ENCODE data around the gene CDADC1. TPM values are rescaled to one million over a fixed set of nuclear protein-coding genes. Genes with fewer than 3 reads are reported as not detected.

CDADC1 gene
- polyA plus RNA-seq, 1 of the 3 experiments (the other 2 are of a cell fraction), result 3.5 TPM

- TF ChIP-seq, protein P1, sequence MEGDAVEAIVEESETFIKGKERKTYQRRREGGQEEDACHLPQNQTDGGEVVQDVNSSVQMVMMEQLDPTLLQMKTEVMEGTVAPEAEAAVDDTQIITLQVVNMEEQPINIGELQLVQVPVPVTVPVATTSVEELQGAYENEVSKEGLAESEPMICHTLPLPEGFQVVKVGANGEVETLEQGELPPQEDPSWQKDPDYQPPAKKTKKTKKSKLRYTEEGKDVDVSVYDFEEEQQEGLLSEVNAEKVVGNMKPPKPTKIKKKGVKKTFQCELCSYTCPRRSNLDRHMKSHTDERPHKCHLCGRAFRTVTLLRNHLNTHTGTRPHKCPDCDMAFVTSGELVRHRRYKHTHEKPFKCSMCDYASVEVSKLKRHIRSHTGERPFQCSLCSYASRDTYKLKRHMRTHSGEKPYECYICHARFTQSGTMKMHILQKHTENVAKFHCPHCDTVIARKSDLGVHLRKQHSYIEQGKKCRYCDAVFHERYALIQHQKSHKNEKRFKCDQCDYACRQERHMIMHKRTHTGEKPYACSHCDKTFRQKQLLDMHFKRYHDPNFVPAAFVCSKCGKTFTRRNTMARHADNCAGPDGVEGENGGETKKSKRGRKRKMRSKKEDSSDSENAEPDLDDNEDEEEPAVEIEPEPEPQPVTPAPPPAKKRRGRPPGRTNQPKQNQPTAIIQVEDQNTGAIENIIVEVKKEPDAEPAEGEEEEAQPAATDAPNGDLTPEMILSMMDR (IDR thresholded peaks at IDR 0.05), result no peak
- TF ChIP-seq, protein P2, sequence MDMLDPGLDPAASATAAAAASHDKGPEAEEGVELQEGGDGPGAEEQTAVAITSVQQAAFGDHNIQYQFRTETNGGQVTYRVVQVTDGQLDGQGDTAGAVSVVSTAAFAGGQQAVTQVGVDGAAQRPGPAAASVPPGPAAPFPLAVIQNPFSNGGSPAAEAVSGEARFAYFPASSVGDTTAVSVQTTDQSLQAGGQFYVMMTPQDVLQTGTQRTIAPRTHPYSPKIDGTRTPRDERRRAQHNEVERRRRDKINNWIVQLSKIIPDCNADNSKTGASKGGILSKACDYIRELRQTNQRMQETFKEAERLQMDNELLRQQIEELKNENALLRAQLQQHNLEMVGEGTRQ (IDR thresholded peaks at IDR 0.05; ENCODE audit: borderline replicate concordance, low read depth, low read length), result no peak
- TF ChIP-seq USF1 (IDR thresholded peaks at IDR 0.05; ENCODE audit: borderline replicate concordance, low read depth), result no peak
- TF ChIP-seq RXRA (IDR thresholded peaks at IDR 0.05; ENCODE audit: borderline replicate concordance, low read depth), result no peak
- no peak for TF ChIP-seq YY1 (IDR thresholded peaks at IDR 0.05; ENCODE audit: low read depth)
- TF ChIP-seq NFIC (IDR thresholded peaks at IDR 0.05; ENCODE audit: borderline replicate concordance), result no peak
- no peak for TF ChIP-seq TCF12 (IDR thresholded peaks at IDR 0.05)
- no peak for TF ChIP-seq POLR2AphosphoS5 (IDR thresholded peaks at IDR 0.05; ENCODE audit: low read depth, low read length)
- no peak for TF ChIP-seq EZH2phosphoT487 (IDR thresholded peaks at IDR 0.05; ENCODE audit: borderline replicate concordance, low read depth)
- no peak for TF ChIP-seq MEF2A (IDR thresholded peaks at IDR 0.05; ENCODE audit: borderline replicate concordance, low read depth)
Measured at GRCh38 chr13:49287995-49288394, 40.3 kb downstream of the CDADC1 start (continued).

DNA sequence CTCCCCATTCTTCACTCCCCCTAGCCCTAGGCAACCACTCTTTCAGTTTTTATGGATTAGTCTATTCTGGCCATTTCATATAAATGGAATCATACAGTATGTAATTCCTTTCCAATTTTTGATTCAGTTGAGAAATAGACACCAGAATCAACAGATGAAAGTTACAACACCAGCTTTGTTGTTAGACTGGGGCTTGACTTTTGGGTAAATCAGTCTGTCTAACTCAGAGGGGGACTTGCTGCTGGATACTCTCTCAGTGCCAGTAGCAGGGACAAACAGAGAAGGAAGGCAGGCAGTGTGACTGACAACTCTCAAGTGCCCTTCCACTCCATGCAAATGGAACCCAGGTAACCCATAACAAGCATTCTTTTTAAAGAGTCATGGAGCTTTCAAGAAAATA is 40.7 kb downstream of the CDADC1 start:
- no peak for TF ChIP-seq SIN3A (IDR thresholded peaks at IDR 0.05; ENCODE audit: borderline replicate concordance, low read depth, low read length)
- TF ChIP-seq POLR2AphosphoS5 (IDR thresholded peaks at IDR 0.05; ENCODE audit: low read depth, low read length), result no peak
- TF ChIP-seq, protein P3, sequence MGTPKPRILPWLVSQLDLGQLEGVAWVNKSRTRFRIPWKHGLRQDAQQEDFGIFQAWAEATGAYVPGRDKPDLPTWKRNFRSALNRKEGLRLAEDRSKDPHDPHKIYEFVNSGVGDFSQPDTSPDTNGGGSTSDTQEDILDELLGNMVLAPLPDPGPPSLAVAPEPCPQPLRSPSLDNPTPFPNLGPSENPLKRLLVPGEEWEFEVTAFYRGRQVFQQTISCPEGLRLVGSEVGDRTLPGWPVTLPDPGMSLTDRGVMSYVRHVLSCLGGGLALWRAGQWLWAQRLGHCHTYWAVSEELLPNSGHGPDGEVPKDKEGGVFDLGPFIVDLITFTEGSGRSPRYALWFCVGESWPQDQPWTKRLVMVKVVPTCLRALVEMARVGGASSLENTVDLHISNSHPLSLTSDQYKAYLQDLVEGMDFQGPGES (IDR thresholded peaks at IDR 0.05; ENCODE audit: low read depth, low read length), result no peak
- no peak for TF ChIP-seq MEF2A (IDR thresholded peaks at IDR 0.05; ENCODE audit: borderline replicate concordance, low read depth)
- TF ChIP-seq, protein P4, sequence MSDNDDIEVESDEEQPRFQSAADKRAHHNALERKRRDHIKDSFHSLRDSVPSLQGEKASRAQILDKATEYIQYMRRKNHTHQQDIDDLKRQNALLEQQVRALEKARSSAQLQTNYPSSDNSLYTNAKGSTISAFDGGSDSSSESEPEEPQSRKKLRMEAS (IDR thresholded peaks at IDR 0.05; ENCODE audit: low read depth), result no peak
- no peak for TF ChIP-seq NRF1 (IDR thresholded peaks at IDR 0.05; ENCODE audit: low read depth, low read length)
- no peak for TF ChIP-seq RFX5 (IDR thresholded peaks at IDR 0.05; ENCODE audit: low read length)
- no peak for TF ChIP-seq RAD21 (IDR thresholded peaks at IDR 0.05; ENCODE audit: low read length)
- TF ChIP-seq EP300 (IDR thresholded peaks at IDR 0.05; ENCODE audit: borderline replicate concordance in 1 of 2, low read depth in 1 of 2, low read length in 1 of 2), result no peak
- TF ChIP-seq PBX3 (IDR thresholded peaks at IDR 0.05), result no peak
- DNase-seq, result no peak
- H3K27me3 ChIP-seq (ENCODE audit: insufficient read depth), result no peaks in the 10 kb centered on the region
- no peaks in the 10 kb centered on the region for H3K9me2 ChIP-seq
- H3K27ac ChIP-seq (ENCODE audit: low read depth in 2 of 2, low read length in 1 of 2), result no peak overlapping the region
- no peak overlapping the region for H3K4me2 ChIP-seq
- no peaks in the 10 kb centered on the region for H3F3A ChIP-seq (replicated peaks; ENCODE audit: insufficient read depth)
- H3K9me3 ChIP-seq, result no peaks in the 10 kb centered on the region
- CTCF ChIA-PET, result interaction anchor here (0.8 to 1.0 kb wide), 2 partner anchors 79 to 319 kb away, joined by 3 to 4 read pairs; no protein-coding TSS in a partner anchor
- H3K9ac ChIP-seq, result no peak overlapping the region
- H3K79me2 ChIP-seq (ENCODE audit: insufficient read depth), result no peaks in the 10 kb centered on the region
- H3K36me3 ChIP-seq (replicated peaks in 1 of 2; ENCODE audit: control insufficient read depth in 1 of 2, insufficient read depth in 2 of 2, low read length in 1 of 2), result no peaks in the 10 kb centered on the region
- H4K20me1 ChIP-seq (ENCODE audit: insufficient read depth), result no peaks in the 10 kb centered on the region
- peaks cover 0 to 3% of the 10 kb centered on the region in 2 experiments; a peak in 1 of 4 replicates for H3K4me1 ChIP-seq (ENCODE audit: control insufficient read depth in 1 of 2, insufficient read depth in 2 of 2, low read depth in 1 of 2, low read length in 1 of 2)
- H3K4me3 ChIP-seq (ENCODE audit: low read depth in 2 of 2, low read length in 1 of 2), result no peak overlapping the region
- no peak overlapping the region for H2AFZ ChIP-seq (ENCODE audit: low read depth)
- POLR2A ChIA-PET, result no interaction called here

Measured in SK-N-SH (cell line).